NCI-H1930 (cell line): ENCODE measurements around the gene ABCD2.
"Not testable (repeated sequence)": the region's sequence is repeated elsewhere in the genome, so short reads cannot be mapped to it uniquely, and the experiment has no call there.

ENCODE experiments used
- DNase-seq, 2 experiments: peaks; one replicate each; lab custom pipeline; 2025; lab: John Stamatoyannopoulos, UW

The ABCD2 gene

GRCh38 chr12:39612250-39612649, 7.4 kb downstream of the ABCD2 start:
- DNase-seq, result no peak

GRCh38 chr12:39611818-39612217, 7.8 kb downstream of the ABCD2 start:
- no peak for DNase-seq

- no peak for DNase-seq
Observed at GRCh38 chr12:39610436-39611025, 9.1 kb downstream of the ABCD2 start.

GRCh38 chr12:39606712-39607423, 12.7 kb downstream of the ABCD2 start:
- no peak for DNase-seq

- no peak for DNase-seq
Observed at GRCh38 chr12:39605996-39606395, 13.6 kb downstream of the ABCD2 start.

- DNase-seq, result no peak
Observed at GRCh38 chr12:39605501-39605900, 14.1 kb downstream of the ABCD2 start.

GRCh38 chr12:39603065-39603464, 16.5 kb downstream of the ABCD2 start:
- no peak for DNase-seq

GRCh38 chr12:39601951-39602350, 17.7 kb downstream of the ABCD2 start:
- not testable (repeated sequence) for DNase-seq

- no peak for DNase-seq
Observed at GRCh38 chr12:39595928-39596327, 23.7 kb downstream of the ABCD2 start.

GRCh38 chr12:39592295-39592694, 27.3 kb downstream of the ABCD2 start:
- no peak for DNase-seq

- no peak for DNase-seq
Observed at GRCh38 chr12:39588348-39588747, 31.3 kb downstream of the ABCD2 start.

- no peak for DNase-seq
Observed at GRCh38 chr12:39587225-39587624, 32.4 kb downstream of the ABCD2 start.

GRCh38 chr12:39586816-39587215, 32.8 kb downstream of the ABCD2 start:
- DNase-seq, result no peak

- no peak for DNase-seq
Observed at GRCh38 chr12:39581592-39581991, 38.0 kb downstream of the ABCD2 start.

GRCh38 chr12:39575498-39575875, 44.1 kb downstream of the ABCD2 start:
- DNase-seq, result no peak

- no peak for DNase-seq
Observed at GRCh38 chr12:39574785-39575497, 44.7 kb downstream of the ABCD2 start.

- no peak for DNase-seq
Observed at GRCh38 chr12:39574378-39574777, 45.2 kb downstream of the ABCD2 start.

- DNase-seq, result no peak
Observed at GRCh38 chr12:39573971-39574370, 45.6 kb downstream of the ABCD2 start.

- DNase-seq, result no peak
Observed at GRCh38 chr12:39572551-39572950, 47.1 kb downstream of the ABCD2 start.

GRCh38 chr12:39571351-39571750, 48.3 kb downstream of the ABCD2 start:
- no peak for DNase-seq

- no peak for DNase-seq
Observed at GRCh38 chr12:39553476-39553875, 66.1 kb downstream of the ABCD2 start.

GRCh38 chr12:39544211-39544610, 75.4 kb downstream of the ABCD2 start:
- DNase-seq, result not testable (repeated sequence)

GRCh38 chr12:39541471-39541870, 78.1 kb downstream of the ABCD2 start:
- no peak for DNase-seq
